Epithelial cell of proximal tubule (primary cell): Measurements from ENCODE around the gene NFAT5. TPM values are rescaled to one million over a fixed set of nuclear protein-coding genes. Genes with fewer than 3 reads are reported as not detected.

Source experiments
- DNase-seq: peaks from one replicate; pipeline ENCODE4 v3.0.0-alpha.2; 2011; ENCODE audit warnings: low read depth
- H3K4me3 ChIP-seq: 2 replicates; pipeline ENCODE4 v1.5.1; 2011; ENCODE audit warnings: low read depth, mild to moderate bottlenecking, low read length
- CTCF ChIP-seq: conservative IDR thresholded peaks from 2 replicates; pipeline ENCODE4 v1.5.1; 2012; ENCODE audit warnings: low read depth, mild to moderate bottlenecking, low read length
- total RNA-seq: library from RNA; depleted of rRNA; stranded (reverse); fragments of >200 nt; gene quantifications from 2 replicates; pipeline ENCODE4 v1.2.3, GENCODE V29; 2015

NFAT5 gene
- total RNA-seq, 1 donor from 2014 or later = 6.5 TPM

- no peak for TF ChIP-seq CTCF
- no peak overlapping the region for H3K4me3 ChIP-seq
- peak; percentile 15 for DNase-seq
These were observed 142.3 kb downstream of the NFAT5 start for GRCh38 chr16:69707920-69708683.

GRCh38 chr16:69709456-69710084, 143.8 kb downstream of the NFAT5 start:
- peak; percentile 65 for TF ChIP-seq CTCF
- peak; percentile 22 for DNase-seq
- H3K4me3 ChIP-seq = no peak overlapping the region

GRCh38 chr16:69711115-69711740, 145.5 kb downstream of the NFAT5 start:
- H3K4me3 ChIP-seq = no peak overlapping the region
- no peak for TF ChIP-seq CTCF
- peak; percentile 44 for DNase-seq

GRCh38 chr16:69712277-69712676, 146.5 kb downstream of the NFAT5 start:
- H3K4me3 ChIP-seq = no peak overlapping the region
- TF ChIP-seq CTCF = no peak
- no peak for DNase-seq

GRCh38 chr16:69712914-69713581, 147.3 kb downstream of the NFAT5 start:
- TF ChIP-seq CTCF = no peak
- no peak for DNase-seq

GRCh38 chr16:69717066-69717465, 151.3 kb downstream of the NFAT5 start:
- TF ChIP-seq CTCF = no peak

More at GRCh38 chr16:69712914-69713581, 147.3 kb downstream of the NFAT5 start:
- H3K4me3 ChIP-seq = no peak overlapping the region

More at GRCh38 chr16:69717066-69717465, 151.3 kb downstream of the NFAT5 start:
- DNase-seq = no peak
- no peak overlapping the region for H3K4me3 ChIP-seq
